ENCODE results near the gene IMMP2L. TPM values are rescaled to one million over a fixed set of nuclear protein-coding genes. Genes with fewer than 3 reads are reported as not detected.
A peak's percentile ranks its signal among the peaks of the same experiment; 100 is the strongest.

Gene IMMP2L
- total RNA-seq, 3 donors from 2014 or later (not counting 1 experiment from before 2014, with no cell fraction given), result 6.9 to 9.2 (median 8.7) TPM

- Mint-ChIP-seq H3K27ac (no peak overlapping the region), H3K36me3 (no peaks in the 10 kb centered on the region), H3K9me3 (peaks cover 0 to 3% of the 10 kb centered on the region in 2 donors), H3K4me1 (peaks cover 0 to under 1% of the 10 kb centered on the region in 2 donors), H3K4me3 (no peak overlapping the region), H3K27me3 (ENCODE audit: low read depth in 2 of 2) (no peaks in the 10 kb centered on the region)
- Histone ChIP-seq H3K27ac (ENCODE audit: low read length) (no peak overlapping the region), H3K4me1 (ENCODE audit: control insufficient read depth, insufficient read depth, low read length) (no peaks in the 10 kb centered on the region), H3K36me3 (ENCODE audit: control insufficient read depth, insufficient read depth, low read length) (no peaks in the 10 kb centered on the region), H3K27me3 (ENCODE audit: control insufficient read depth, insufficient read depth, low read length) (no peaks in the 10 kb centered on the region), H3K9me3 (ENCODE audit: control insufficient read depth, insufficient read depth, low read length) (no peaks in the 10 kb centered on the region), H3K4me3 (ENCODE audit: low read length) (no peak overlapping the region)
- TF ChIP-seq, protein P1, sequence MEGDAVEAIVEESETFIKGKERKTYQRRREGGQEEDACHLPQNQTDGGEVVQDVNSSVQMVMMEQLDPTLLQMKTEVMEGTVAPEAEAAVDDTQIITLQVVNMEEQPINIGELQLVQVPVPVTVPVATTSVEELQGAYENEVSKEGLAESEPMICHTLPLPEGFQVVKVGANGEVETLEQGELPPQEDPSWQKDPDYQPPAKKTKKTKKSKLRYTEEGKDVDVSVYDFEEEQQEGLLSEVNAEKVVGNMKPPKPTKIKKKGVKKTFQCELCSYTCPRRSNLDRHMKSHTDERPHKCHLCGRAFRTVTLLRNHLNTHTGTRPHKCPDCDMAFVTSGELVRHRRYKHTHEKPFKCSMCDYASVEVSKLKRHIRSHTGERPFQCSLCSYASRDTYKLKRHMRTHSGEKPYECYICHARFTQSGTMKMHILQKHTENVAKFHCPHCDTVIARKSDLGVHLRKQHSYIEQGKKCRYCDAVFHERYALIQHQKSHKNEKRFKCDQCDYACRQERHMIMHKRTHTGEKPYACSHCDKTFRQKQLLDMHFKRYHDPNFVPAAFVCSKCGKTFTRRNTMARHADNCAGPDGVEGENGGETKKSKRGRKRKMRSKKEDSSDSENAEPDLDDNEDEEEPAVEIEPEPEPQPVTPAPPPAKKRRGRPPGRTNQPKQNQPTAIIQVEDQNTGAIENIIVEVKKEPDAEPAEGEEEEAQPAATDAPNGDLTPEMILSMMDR (IDR thresholded peaks at IDR 0.05), result no peak
- intact Hi-C loops (cut with micrococcal nuclease), result no loop called here
- DNase-seq, result no peak
- WGBS (ENCODE audit: insufficient coverage), result 35% methylated on average over 1 of the region's 2 CpGs
- ATAC-seq, result peak in 1 of 3 donors; percentile 34
Observed at GRCh38 chr7:110988348-110988747, 573.9 kb downstream of the IMMP2L start.

GRCh38 chr7:110987127-110987693 lies 575.1 kb downstream of the IMMP2L start:
- H3K36me3 ChIP-seq (ENCODE audit: control insufficient read depth, insufficient read depth, low read length), result no peaks in the 10 kb centered on the region
- TF ChIP-seq, protein P1 (IDR thresholded peaks at IDR 0.05), result no peak
- Mint-ChIP-seq H3K36me3 (no peaks in the 10 kb centered on the region), H3K4me3 (no peak overlapping the region), H3K9me3 (peaks cover 0 to 3% of the 10 kb centered on the region in 2 donors), H3K4me1 (no peaks in the 10 kb centered on the region), H3K27me3 (ENCODE audit: low read depth in 2 of 2) (no peaks in the 10 kb centered on the region), H3K27ac (no peak overlapping the region)
- H3K27me3 ChIP-seq (ENCODE audit: control insufficient read depth, insufficient read depth, low read length), result no peaks in the 10 kb centered on the region
- no peak overlapping the region for H3K27ac ChIP-seq (ENCODE audit: low read length)
- WGBS (ENCODE audit: insufficient coverage), result 100% methylated on average over 1 of the region's 1 CpG
- H3K4me3 ChIP-seq (ENCODE audit: low read length), result no peak overlapping the region
- DNase-seq, result no peak
- ATAC-seq, result no peak
- no peaks in the 10 kb centered on the region for H3K4me1 ChIP-seq (ENCODE audit: control insufficient read depth, insufficient read depth, low read length)
- intact Hi-C loops (cut with micrococcal nuclease), result no loop called here
- H3K9me3 ChIP-seq (ENCODE audit: control insufficient read depth, insufficient read depth, low read length), result no peaks in the 10 kb centered on the region

DNA sequence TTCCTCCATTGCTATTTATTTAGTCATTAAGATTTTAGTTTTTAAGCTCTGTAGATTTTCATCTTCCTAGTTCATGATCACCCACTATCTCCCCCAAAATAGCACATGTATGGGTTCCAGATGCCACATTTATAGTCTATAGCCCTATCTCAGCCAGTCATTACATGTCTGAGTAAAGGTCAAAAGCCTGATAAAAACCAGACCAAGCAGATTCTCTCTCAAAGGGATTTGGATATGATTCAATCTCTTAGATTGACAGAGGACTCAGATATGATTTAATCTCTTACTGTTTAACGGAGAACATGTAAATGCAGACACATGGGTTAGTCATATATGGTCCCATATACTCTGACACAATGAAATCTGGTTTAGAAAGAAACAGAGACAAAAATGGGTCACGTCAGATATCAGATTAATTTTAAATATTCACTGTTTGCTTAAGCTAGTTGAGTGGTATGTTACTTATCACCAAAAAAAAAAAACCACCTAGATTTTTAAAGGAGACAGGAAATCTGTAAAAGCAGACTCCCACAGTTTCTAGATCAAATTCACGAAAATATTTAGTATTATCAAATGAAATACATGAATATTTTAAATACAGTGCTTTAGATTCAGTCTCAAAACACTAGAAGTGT lies 578.4 kb downstream of the IMMP2L start:
- Mint-ChIP-seq H3K4me1 (no peaks in the 10 kb centered on the region), H3K36me3 (no peaks in the 10 kb centered on the region), H3K9me3 (peaks cover 0 to 3% of the 10 kb centered on the region in 2 donors), H3K4me3 (no peak overlapping the region), H3K27me3 (ENCODE audit: low read depth in 2 of 2) (no peaks in the 10 kb centered on the region), H3K27ac (no peak overlapping the region)
- intact Hi-C loops (cut with micrococcal nuclease), result no loop called here
- Histone ChIP-seq H3K4me3 (ENCODE audit: low read length) (no peak overlapping the region), H3K36me3 (ENCODE audit: control insufficient read depth, insufficient read depth, low read length) (no peaks in the 10 kb centered on the region), H3K4me1 (ENCODE audit: control insufficient read depth, insufficient read depth, low read length) (no peaks in the 10 kb centered on the region), H3K27ac (ENCODE audit: low read length) (no peak overlapping the region), H3K27me3 (ENCODE audit: control insufficient read depth, insufficient read depth, low read length) (no peaks in the 10 kb centered on the region), H3K9me3 (ENCODE audit: control insufficient read depth, insufficient read depth, low read length) (no peaks in the 10 kb centered on the region)
- ATAC-seq, result no peak
- TF ChIP-seq, protein P1 (IDR thresholded peaks at IDR 0.05), result no peak
- 83% methylated on average over 1 of the region's 3 CpGs for WGBS (ENCODE audit: insufficient coverage)
- DNase-seq, result no peak
